GM12873 (cell line): ENCODE measurements around the gene PRKCD.

Experiments used
- CTCF ChIP-seq: IDR thresholded peaks from 2 replicates; pipeline ENCODE4 v1.5.1; 2012; ENCODE audit warnings: low read depth, mild to moderate bottlenecking, moderate library complexity, low read length, control low read depth; ENCODE audit not compliant: insufficient read depth; ENCODE audit errors: missing control alignments

PRKCD gene

GRCh38 chr3:53164911-53165310 is 3.9 kb downstream of the PRKCD start:
- TF ChIP-seq CTCF: no peak

GRCh38 chr3:53166206-53166605 is 5.2 kb downstream of the PRKCD start:
- TF ChIP-seq CTCF: no peak

- no peak for TF ChIP-seq CTCF
These were observed 5.8 kb downstream of the PRKCD start for GRCh38 chr3:53166781-53167291.

GRCh38 chr3:53167418-53168174 is 6.6 kb downstream of the PRKCD start:
- no peak for TF ChIP-seq CTCF

- no peak for TF ChIP-seq CTCF
These were observed 7.3 kb downstream of the PRKCD start for GRCh38 chr3:53168175-53168923.

- no peak for TF ChIP-seq CTCF
These were observed 8.2 kb downstream of the PRKCD start for GRCh38 chr3:53169045-53169831.
